KMS-11 (cell line): ENCODE results near the gene GLT6D1.

Source experiments
- H2AFZ ChIP-seq: fragments of 200-600 bp; sonication (generic); 2 replicates; pipeline ENCODE4 v1.6.1; 2016; ENCODE audit warnings: antibody characterized with exemption, mixed run types, low read depth
- H3K27ac ChIP-seq: fragments of 200-600 bp; sonication (generic); 2 replicates; pipeline ENCODE4 v1.6.1; 2016; ENCODE audit warnings: mild to moderate bottlenecking, mixed run types
- H3K27me3 ChIP-seq: fragments of 200-600 bp; sonication (generic); 2 replicates; pipeline ENCODE4 v1.6.1; 2017; ENCODE audit warnings: mild to moderate bottlenecking, low read depth, mixed run types, moderate library complexity; ENCODE audit not compliant: insufficient read depth
- H3K36me3 ChIP-seq: fragments of 200-600 bp; sonication (generic); 2 replicates; pipeline ENCODE4 v1.6.1; 2017; ENCODE audit warnings: mild to moderate bottlenecking, mixed run types; ENCODE audit not compliant: insufficient read depth
- H3K4me1 ChIP-seq: fragments of 200-600 bp; sonication (generic); 2 replicates; pipeline ENCODE4 v1.6.1; 2016; ENCODE audit warnings: mild to moderate bottlenecking, low read depth, mixed run types; ENCODE audit not compliant: poor library complexity, severe bottlenecking
- H3K4me2 ChIP-seq: fragments of 200-600 bp; sonication (generic); 2 replicates; pipeline ENCODE4 v1.7.0; 2016; ENCODE audit warnings: mild to moderate bottlenecking, mixed run types
- H3K4me3 ChIP-seq: fragments of 200-600 bp; sonication (generic); IDR thresholded peaks from 2 replicates; pipeline ENCODE4 v1.6.1; 2017; ENCODE audit warnings: low read depth, low read length, mixed read lengths; ENCODE audit not compliant: insufficient read depth
- H3K79me2 ChIP-seq: fragments of 200-600 bp; sonication (generic); 2 replicates; pipeline ENCODE4 v1.6.1; 2016; ENCODE audit warnings: low read depth, mixed run types; ENCODE audit not compliant: insufficient read depth
- H3K9ac ChIP-seq: fragments of 200-600 bp; sonication (generic); 2 replicates; pipeline ENCODE4 v1.6.1; 2016; ENCODE audit warnings: mild to moderate bottlenecking, mixed run types
- H4K20me1 ChIP-seq: fragments of 200-600 bp; sonication (generic); 2 replicates; pipeline ENCODE4 v1.6.1; 2016; ENCODE audit warnings: mild to moderate bottlenecking, mixed run types; ENCODE audit not compliant: insufficient read depth
- CTCF ChIP-seq: fragments of 200-600 bp; sonication (generic); conservative IDR thresholded peaks from 2 replicates; pipeline ENCODE4 v1.6.1; 2017; ENCODE audit warnings: low read depth, mild to moderate bottlenecking, antibody characterized with exemption, low read length, moderate library complexity, mixed read lengths

GLT6D1 gene

GRCh38 chr9:135611142-135611874 is 28.0 kb downstream of the GLT6D1 start:
- Histone ChIP-seq H3K9ac (no peak overlapping the region), H3K79me2 (no peaks in the 10 kb centered on the region), H2AFZ (no peak overlapping the region), H3K27ac (no peak overlapping the region), H3K4me1 (no peaks in the 10 kb centered on the region), H3K4me3 (no peak overlapping the region), H4K20me1 (no peaks in the 10 kb centered on the region), H3K36me3 (no peaks in the 10 kb centered on the region), H3K27me3 (peaks cover 44% of the 10 kb centered on the region; the same call in 1 of the 2 replicates), H3K4me2 (no peak overlapping the region)
- TF ChIP-seq CTCF, result no peak

- Histone ChIP-seq H3K36me3 (no peaks in the 10 kb centered on the region), H3K27ac (no peak overlapping the region), H3K4me2 (no peak overlapping the region), H3K27me3 (peaks cover 46% of the 10 kb centered on the region), H3K9ac (no peak overlapping the region), H3K4me1 (no peaks in the 10 kb centered on the region), H2AFZ (no peak overlapping the region), H4K20me1 (no peaks in the 10 kb centered on the region), H3K79me2 (no peaks in the 10 kb centered on the region), H3K4me3 (no peak overlapping the region)
- TF ChIP-seq CTCF, result no peak
Measured at GRCh38 chr9:135610290-135611141, 28.8 kb downstream of the GLT6D1 start.

GRCh38 chr9:135609366-135609955 is 29.9 kb downstream of the GLT6D1 start:
- H3K4me1 ChIP-seq, result no peaks in the 10 kb centered on the region
- no peak for TF ChIP-seq CTCF
- H3K79me2 ChIP-seq, result no peaks in the 10 kb centered on the region
- no peak overlapping the region for H3K4me2 ChIP-seq
- H3K4me3 ChIP-seq, result no peak overlapping the region
- H3K9ac ChIP-seq, result no peak overlapping the region
- no peaks in the 10 kb centered on the region for H3K36me3 ChIP-seq
- no peak overlapping the region for H2AFZ ChIP-seq
- peaks cover 51% of the 10 kb centered on the region for H3K27me3 ChIP-seq
- no peaks in the 10 kb centered on the region for H4K20me1 ChIP-seq
- no peak overlapping the region for H3K27ac ChIP-seq

GRCh38 chr9:135608999-135609317 is 30.4 kb downstream of the GLT6D1 start:
- H3K4me3 ChIP-seq, result no peak overlapping the region
- no peaks in the 10 kb centered on the region for H3K4me1 ChIP-seq
- H4K20me1 ChIP-seq, result no peaks in the 10 kb centered on the region
- no peak overlapping the region for H3K4me2 ChIP-seq
- H2AFZ ChIP-seq, result no peak overlapping the region
- peaks cover 52% of the 10 kb centered on the region for H3K27me3 ChIP-seq
- no peak for TF ChIP-seq CTCF
- no peak overlapping the region for H3K27ac ChIP-seq
- H3K79me2 ChIP-seq, result no peaks in the 10 kb centered on the region
- H3K9ac ChIP-seq, result no peak overlapping the region
- H3K36me3 ChIP-seq, result no peaks in the 10 kb centered on the region
